ENCODE results near the gene CRELD2.

CRELD2 gene

DNA sequence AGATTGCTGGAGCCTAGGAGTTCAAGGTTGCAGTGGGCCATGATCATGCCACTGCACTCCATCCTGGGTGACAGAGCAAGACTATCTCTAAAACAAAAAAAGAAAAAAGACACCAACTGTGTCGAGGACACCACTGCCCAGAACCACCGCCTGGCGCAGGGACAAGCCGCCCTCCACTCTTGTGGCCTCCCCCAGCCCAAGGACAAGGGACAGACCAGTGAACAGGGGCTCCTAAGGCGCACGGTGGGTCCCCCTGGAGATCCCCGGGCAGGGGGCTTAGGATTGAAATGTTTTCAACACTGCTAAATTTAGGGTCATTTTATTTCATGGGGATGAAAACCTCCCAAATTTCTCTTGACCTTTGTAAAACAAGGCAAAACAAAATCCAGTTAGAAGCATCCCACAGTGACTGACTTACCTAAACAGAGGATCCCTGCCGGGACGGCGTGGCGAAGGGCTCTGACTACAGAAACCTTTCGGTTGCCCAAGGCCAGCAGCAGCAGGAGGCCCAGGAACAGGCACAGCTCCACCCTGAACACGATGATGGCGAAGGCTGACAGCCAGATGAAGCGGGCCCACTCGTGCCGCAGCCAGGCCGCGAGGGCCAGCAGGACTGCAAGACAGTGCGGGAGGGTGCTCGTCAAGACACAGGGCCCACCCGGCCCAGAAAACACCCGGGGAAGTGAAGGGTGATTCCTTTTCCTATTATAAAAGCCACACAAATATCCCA is 8.8 kb upstream of the CRELD2 start:
- no peak for DNase-seq (ENCODE audit: low read depth)
- TF ChIP-seq, protein P1, sequence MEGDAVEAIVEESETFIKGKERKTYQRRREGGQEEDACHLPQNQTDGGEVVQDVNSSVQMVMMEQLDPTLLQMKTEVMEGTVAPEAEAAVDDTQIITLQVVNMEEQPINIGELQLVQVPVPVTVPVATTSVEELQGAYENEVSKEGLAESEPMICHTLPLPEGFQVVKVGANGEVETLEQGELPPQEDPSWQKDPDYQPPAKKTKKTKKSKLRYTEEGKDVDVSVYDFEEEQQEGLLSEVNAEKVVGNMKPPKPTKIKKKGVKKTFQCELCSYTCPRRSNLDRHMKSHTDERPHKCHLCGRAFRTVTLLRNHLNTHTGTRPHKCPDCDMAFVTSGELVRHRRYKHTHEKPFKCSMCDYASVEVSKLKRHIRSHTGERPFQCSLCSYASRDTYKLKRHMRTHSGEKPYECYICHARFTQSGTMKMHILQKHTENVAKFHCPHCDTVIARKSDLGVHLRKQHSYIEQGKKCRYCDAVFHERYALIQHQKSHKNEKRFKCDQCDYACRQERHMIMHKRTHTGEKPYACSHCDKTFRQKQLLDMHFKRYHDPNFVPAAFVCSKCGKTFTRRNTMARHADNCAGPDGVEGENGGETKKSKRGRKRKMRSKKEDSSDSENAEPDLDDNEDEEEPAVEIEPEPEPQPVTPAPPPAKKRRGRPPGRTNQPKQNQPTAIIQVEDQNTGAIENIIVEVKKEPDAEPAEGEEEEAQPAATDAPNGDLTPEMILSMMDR (IDR thresholded peaks at IDR 0.05; ENCODE audit: control insufficient read depth, insufficient read depth, low read depth, low read length, missing control alignments): no peak
- H3K4me3 ChIP-seq (ENCODE audit: control insufficient read depth, low read depth, low read length): no peak overlapping the region

DNA sequence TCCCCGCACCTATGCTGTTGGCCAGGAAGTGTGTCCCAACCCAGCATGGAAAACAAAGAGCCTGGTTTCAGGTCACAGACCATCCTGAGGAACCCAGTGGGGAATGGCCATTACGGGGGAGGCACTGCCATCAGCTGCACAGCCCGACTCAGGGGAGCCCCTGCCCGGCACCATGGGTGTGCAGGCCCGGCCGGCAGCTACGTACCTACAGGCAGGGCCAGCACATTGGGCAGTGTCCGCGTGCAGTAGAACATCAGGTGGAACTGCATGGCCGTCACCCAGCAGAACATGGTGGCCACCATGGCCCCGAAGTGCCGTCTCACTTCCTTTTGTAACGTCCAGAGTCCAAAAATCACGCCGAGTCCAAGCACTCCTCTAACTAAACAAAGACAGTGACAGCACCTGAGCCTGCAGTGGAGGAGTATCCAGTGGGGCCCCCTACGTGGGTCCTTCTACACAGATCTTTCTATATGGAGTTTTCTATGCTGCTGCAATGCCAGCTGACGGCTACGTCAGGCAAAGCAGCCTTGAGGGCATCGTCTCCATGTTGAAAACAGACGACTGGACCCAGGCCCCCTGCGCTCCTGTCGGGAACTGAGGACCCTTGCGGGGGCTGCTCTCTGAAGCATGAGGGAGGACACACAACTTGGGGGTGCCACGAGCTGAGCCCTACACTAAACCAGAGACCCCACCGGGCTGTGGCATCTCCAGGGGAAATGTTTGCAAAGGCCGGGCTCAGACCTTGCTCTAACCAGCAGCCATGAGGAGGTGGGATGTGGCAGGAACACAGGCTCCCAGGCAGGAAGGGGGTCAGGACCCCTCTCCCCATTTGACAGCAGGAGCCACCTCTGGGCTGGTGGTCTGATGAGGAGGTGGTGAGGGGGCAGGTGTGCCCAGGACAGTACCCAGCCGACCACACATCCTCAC is 7.9 kb upstream of the CRELD2 start:
- no peak for DNase-seq (ENCODE audit: low read depth)
- TF ChIP-seq, protein P1 (IDR thresholded peaks at IDR 0.05; ENCODE audit: control insufficient read depth, insufficient read depth, low read depth, low read length, missing control alignments): no peak
- H3K4me3 ChIP-seq (ENCODE audit: control insufficient read depth, low read depth, low read length): no peak overlapping the region

DNA sequence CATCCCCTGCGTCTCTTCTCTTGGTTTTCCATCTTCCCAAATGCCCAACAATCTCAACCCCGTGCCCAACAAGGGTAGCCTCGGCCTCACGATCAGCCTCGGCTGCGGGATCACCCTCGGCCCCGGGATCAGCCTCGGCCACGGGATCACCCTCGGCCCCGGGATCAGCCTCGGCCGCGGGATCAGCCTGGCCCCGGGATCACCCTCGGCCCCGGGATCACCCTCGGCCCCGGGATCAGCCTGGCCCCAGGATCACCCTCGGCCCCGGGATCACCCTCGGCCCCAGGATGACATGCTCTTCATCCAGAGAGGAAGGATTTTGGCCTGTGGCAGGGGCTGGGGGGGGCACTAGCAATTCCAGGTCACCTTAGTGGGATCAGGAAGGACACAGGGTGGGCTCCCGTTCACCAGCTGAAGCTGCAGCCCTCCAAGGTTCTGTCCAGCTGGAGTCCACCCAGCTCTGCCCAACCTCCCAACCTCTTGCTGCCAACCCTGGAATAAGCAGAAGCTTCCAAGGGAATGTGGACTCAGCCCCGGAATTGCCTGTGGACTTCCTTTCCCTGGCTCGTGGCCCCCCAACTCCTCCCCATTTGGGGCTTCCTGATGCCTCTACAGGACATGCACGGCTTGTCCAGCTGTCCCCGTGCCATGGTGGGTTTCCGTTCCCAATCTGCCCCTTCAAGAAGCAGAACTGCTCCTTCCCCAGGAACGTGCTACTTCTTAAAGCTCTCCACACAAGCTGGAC is 6.4 kb upstream of the CRELD2 start:
- no peak overlapping the region for H3K4me3 ChIP-seq (ENCODE audit: control insufficient read depth, low read depth, low read length)
- TF ChIP-seq, protein P1 (IDR thresholded peaks at IDR 0.05; ENCODE audit: control insufficient read depth, insufficient read depth, low read depth, low read length, missing control alignments): no peak
- DNase-seq (ENCODE audit: low read depth): no peak

DNA sequence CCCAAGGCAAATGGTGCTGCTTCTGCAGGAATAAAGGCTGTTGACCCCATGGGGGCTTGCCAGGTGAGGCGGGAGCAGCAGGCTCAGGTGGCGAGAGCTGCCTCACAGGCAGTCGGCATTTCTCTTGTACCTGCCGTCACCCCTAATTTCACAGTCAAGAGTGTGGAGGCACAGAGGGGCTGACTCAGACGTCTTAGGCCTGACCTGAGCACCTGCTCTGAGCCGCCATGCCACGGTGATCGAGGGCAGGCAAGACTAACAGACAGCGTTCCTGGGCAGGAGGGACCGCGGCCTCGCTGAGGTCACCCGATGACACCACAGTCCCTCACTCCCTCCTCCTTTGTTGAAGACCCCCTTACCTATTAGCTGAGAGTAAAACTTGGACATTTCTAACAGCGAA is 5.4 kb upstream of the CRELD2 start:
- TF ChIP-seq, protein P1 (IDR thresholded peaks at IDR 0.05; ENCODE audit: control insufficient read depth, insufficient read depth, low read depth, low read length, missing control alignments): no peak
- no peak overlapping the region for H3K4me3 ChIP-seq (ENCODE audit: control insufficient read depth, low read depth, low read length)
- DNase-seq (ENCODE audit: low read depth): no peak

DNA sequence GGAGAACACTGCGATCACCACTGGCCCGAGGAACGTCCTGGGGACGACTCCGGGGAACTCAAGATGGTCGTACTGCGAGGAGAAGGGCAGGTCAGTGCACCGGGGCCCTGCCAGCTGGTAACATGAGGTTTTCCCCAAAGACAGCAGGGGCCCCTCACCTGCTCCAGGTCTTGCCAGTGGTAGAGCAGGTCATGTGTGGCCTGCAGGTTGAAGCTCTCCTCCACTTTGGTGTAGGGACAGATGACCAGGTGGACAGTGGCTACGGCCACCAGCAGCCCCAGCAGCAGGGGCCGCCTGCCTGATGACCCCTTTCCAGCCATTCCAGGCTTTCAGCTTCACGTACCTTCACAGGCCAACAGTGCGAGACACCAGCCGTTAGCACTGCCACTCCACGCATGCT is 5.0 kb upstream of the CRELD2 start:
- H3K4me3 ChIP-seq (ENCODE audit: control insufficient read depth, low read depth, low read length): no peak overlapping the region
- no peak for DNase-seq (ENCODE audit: low read depth)
- TF ChIP-seq, protein P1 (IDR thresholded peaks at IDR 0.05; ENCODE audit: control insufficient read depth, insufficient read depth, low read depth, low read length, missing control alignments): no peak

DNA sequence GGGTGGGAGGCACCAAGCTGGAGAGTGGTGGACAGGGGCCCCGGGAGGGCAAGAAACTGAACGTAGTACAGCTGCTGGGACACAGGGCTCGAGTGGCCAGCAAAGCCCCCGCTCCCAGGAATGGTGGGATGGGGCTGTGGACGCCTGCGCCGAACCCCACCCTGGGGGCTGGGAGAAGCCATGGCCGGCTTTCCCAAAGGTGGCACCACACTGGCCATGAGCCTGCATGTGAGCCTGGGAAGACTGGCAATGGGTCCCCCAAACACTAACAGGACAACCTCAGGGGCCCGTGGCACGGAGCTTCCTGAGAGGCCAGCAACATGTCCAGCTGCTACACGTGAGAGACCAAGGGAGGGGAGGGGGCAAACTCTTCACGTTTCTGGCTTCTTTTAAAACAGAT is 4.2 kb upstream of the CRELD2 start:
- TF ChIP-seq, protein P1 (IDR thresholded peaks at IDR 0.05; ENCODE audit: control insufficient read depth, insufficient read depth, low read depth, low read length, missing control alignments): no peak
- no peak for DNase-seq (ENCODE audit: low read depth)

More for the DNA sequence above, 4.2 kb upstream of the CRELD2 start:
- no peak overlapping the region for H3K4me3 ChIP-seq (ENCODE audit: control insufficient read depth, low read depth, low read length)
